GM12878 (cell line): ENCODE results near the gene CPSF4. TPM values are rescaled to one million over a fixed set of nuclear protein-coding genes. Genes with fewer than 3 reads are reported as not detected.

Experiments used
- ATAC-seq: fragments of 200-7000 bp; cut with Tn5 transposase; 3 replicates; pipeline ENCODE4 v1.9.1; 2020; ENCODE audit warnings: mild to moderate bottlenecking, moderate library complexity
- BruUV-seq: library from RNA; stranded (reverse); fragments of 400-500 nt; replicated peaks from 2 replicates; lab custom pipeline; 2021; lab: Mats Ljungman, UMichigan
- CTCF ChIA-PET: fragments of 300-600 bp; sonication (Branson Sonifier 250); formaldehyde crosslinking; extraction: SDS; loops from one replicate; lab custom pipeline; 2021; ENCODE audit warnings: inconsistent platforms; lab: Yijun Ruan, JAX
- POLR2A ChIA-PET: fragments of 350-600 bp; formaldehyde crosslinking; extraction: SDS; loops from one replicate; lab custom pipeline; 2021; ENCODE audit warnings: inconsistent platforms; lab: Charles Lee
- RAD21 ChIA-PET: fragments of 300-600 bp; sonication (Branson Sonifier 250); formaldehyde crosslinking; loops from one replicate; lab custom pipeline; 2023; ENCODE audit warnings: antibody characterized with exemption; ENCODE audit not compliant: unreplicated experiment; lab: Charles Lee
- SMC1A ChIA-PET: fragments of 300-600 bp; sonication (Branson Sonifier 250); formaldehyde crosslinking; loops from one replicate; lab custom pipeline; 2023; ENCODE audit not compliant: unreplicated experiment, uncharacterized antibody; lab: Charles Lee
- DNase-seq: peaks from one replicate; pipeline ENCODE4 v3.0.0-alpha.2; 2011; ENCODE audit warnings: low read depth, low spot score
- FAIRE-seq: peaks from 3 replicates; lab custom pipeline; 2011; peaks lifted over from hg19 to GRCh38; lab: Jason Lieb, UNC
- H2AFZ ChIP-seq: 2 replicates; pipeline ENCODE4 v1.6.0; 2011; ENCODE audit warnings: low read depth, low read length, control low read depth; ENCODE audit not compliant: control insufficient read depth
- H3K27ac ChIP-seq: 2 replicates; pipeline ENCODE4 v1.5.1; 2011; ENCODE audit warnings: control low read depth; ENCODE audit not compliant: control insufficient read depth, insufficient read depth
- H3K27me3 ChIP-seq, 2 experiments: replicated peaks in 1 of 2; 2 replicates each; pipeline versions ENCODE4 v1.6.0 to v1.6.1; 2011; ENCODE audit warnings: low read length in 1 of 2; ENCODE audit not compliant: control insufficient read depth in 2 of 2, insufficient read depth in 2 of 2
- H3K36me3 ChIP-seq, 2 experiments: 2 replicates each; pipeline ENCODE4 v1.5.1; 2011; ENCODE audit warnings: low read length in 1 of 2; ENCODE audit not compliant: control insufficient read depth in 2 of 2, insufficient read depth in 2 of 2
- H3K4me1 ChIP-seq: 2 replicates; pipeline ENCODE4 v1.6.1; 2011; ENCODE audit warnings: mild to moderate bottlenecking, low read length, moderate library complexity, mixed read lengths; ENCODE audit not compliant: control insufficient read depth, insufficient read depth
- H3K4me2 ChIP-seq: 2 replicates; pipeline ENCODE4 v1.6.0; 2011; ENCODE audit warnings: control low read depth; ENCODE audit not compliant: control insufficient read depth, insufficient read depth
- H3K4me3 ChIP-seq: fragments of 200-600 bp; sonication (generic); 2 replicates; pipeline ENCODE4 v1.5.1; 2016
- H3K79me2 ChIP-seq: 2 replicates; pipeline ENCODE4 v1.6.0; 2011; ENCODE audit warnings: low read length; ENCODE audit not compliant: control insufficient read depth, insufficient read depth
- H3K9ac ChIP-seq: 2 replicates; pipeline ENCODE4 v1.8.0; 2011; ENCODE audit warnings: low read length, control low read depth, mixed read lengths; ENCODE audit not compliant: control insufficient read depth, insufficient read depth
- H3K9me3 ChIP-seq: replicated peaks from 3 replicates; pipeline ENCODE4 v1.5.1; 2011; ENCODE audit warnings: mild to moderate bottlenecking, low read length; ENCODE audit not compliant: control insufficient read depth, insufficient read depth
- H4K20me1 ChIP-seq: 2 replicates; pipeline ENCODE4 v1.6.0; 2011; ENCODE audit not compliant: control insufficient read depth, insufficient read depth
- CBX3 ChIP-seq: fragments of 200-600 bp; sonication (generic); IDR thresholded peaks from 2 replicates; pipeline ENCODE4 v1.6.1; 2016; ENCODE audit warnings: low read depth, borderline replicate concordance
- CHD2 ChIP-seq: IDR thresholded peaks from 2 replicates; pipeline ENCODE4 v1.6.1; 2011; ENCODE audit warnings: low read depth, low read length, improper control_type of control experiment, borderline replicate concordance
- FOXM1 ChIP-seq: IDR thresholded peaks from 2 replicates; pipeline ENCODE4 v1.6.1; 2012; ENCODE audit warnings: low read depth, mild to moderate bottlenecking, inconsistent platforms, low read length, moderate library complexity
- GABPA ChIP-seq: IDR thresholded peaks from 2 replicates; pipeline ENCODE4 v1.6.1; 2014; ENCODE audit warnings: antibody characterized with exemption, low read depth, mild to moderate bottlenecking, inconsistent platforms
- LARP7 ChIP-seq: fragments of 450-650 bp; IDR thresholded peaks from 2 replicates; pipeline ENCODE4 v1.6.1; 2017; ENCODE audit warnings: mild to moderate bottlenecking
- NFIC ChIP-seq: IDR thresholded peaks from 2 replicates; pipeline ENCODE4 v1.6.1; 2012; ENCODE audit warnings: low read depth, mild to moderate bottlenecking, inconsistent platforms, low read length, moderate library complexity
- NRF1 ChIP-seq: conservative IDR thresholded peaks from 2 replicates; pipeline ENCODE4 v1.6.1; 2011; ENCODE audit warnings: mild to moderate bottlenecking, low read depth, low read length, improper control_type of control experiment
- PRDM15 ChIP-seq: fragments of 450-650 bp; formaldehyde crosslinking; IDR thresholded peaks from 2 replicates; pipeline ENCODE4 v1.4.0; 2020; ENCODE audit warnings: mild to moderate bottlenecking, moderate library complexity
- RAD21 ChIP-seq: IDR thresholded peaks from 2 replicates; pipeline ENCODE4 v1.6.1; 2011; ENCODE audit warnings: mild to moderate bottlenecking, low read depth, low read length, moderate library complexity; ENCODE audit not compliant: insufficient read depth
- RB1 ChIP-seq: fragments of 450-650 bp; formaldehyde crosslinking; IDR thresholded peaks from 2 replicates; pipeline ENCODE4 v1.6.1; 2017; ENCODE audit warnings: mild to moderate bottlenecking, borderline replicate concordance
- REST ChIP-seq: IDR thresholded peaks from 2 replicates; pipeline ENCODE4 v1.6.1; 2012; ENCODE audit warnings: mild to moderate bottlenecking, low read depth, low read length
- SPI1 ChIP-seq: IDR thresholded peaks from 2 replicates; pipeline ENCODE4 v1.6.1; 2011; ENCODE audit warnings: low read depth, mild to moderate bottlenecking, low read length, moderate library complexity, borderline replicate concordance; ENCODE audit not compliant: insufficient read depth
- ZZZ3 ChIP-seq: IDR thresholded peaks from 2 replicates; pipeline ENCODE4 v1.6.1; 2011; ENCODE audit warnings: low read depth; ENCODE audit not compliant: control insufficient read depth, insufficient read length
- WGBS: methylation state at CpG from one replicate; pipeline ENCODE4 v1.1.6; 2016; ENCODE audit warnings: low lambda C conversion rate; ENCODE audit not compliant: insufficient replicate concordance, insufficient coverage; ENCODE audit errors: missing lambda C conversion rate; 5-methylcytosine and 5-hydroxymethylcytosine counted together
- in situ Hi-C: fragments of 300-500 bp; cut with MboI; formaldehyde crosslinking; loops from 9 replicates; pipeline ENCODE4 v1.14.3; 2018; ENCODE audit warnings: mixed read lengths
- intact Hi-C: fragments of 100-400 bp; cut with micrococcal nuclease; formaldehyde crosslinking; loops from one replicate; pipeline ENCODE4 v1.14.2; 2022; ENCODE audit not compliant: unreplicated experiment
- polyA plus RNA-seq, 11 experiments: library from polyadenylated mRNA; depleted of rRNA in 4 of 11; unstranded in 6 of 11; stranded (reverse) in 5 of 11; fragments of >200 nt; fragmentation: Nextera tagmentation in 4 of 11; fragmentation: Illumina TruSeq in 1 of 11; extraction: Ambion mirVana in 4 of 11; extraction: Trizol in 1 of 11; gene quantifications; 1 replicate in 1 of 11; 2 replicates in 10 of 11; pipeline versions ENCODE4 v1.2.1 to v1.2.3, GENCODE V29; 2011 to 2016; ENCODE audit warnings: inconsistent platforms in 2 of 11, missing spikeins in 2 of 11, low read depth in 1 of 11
- total RNA-seq, 4 experiments: library from RNA; depleted of rRNA in 3 of 4; stranded (reverse); fragments of >200 nt in 3 of 4; fragmentation: Illumina TruSeq in 1 of 4; extraction: Trizol in 1 of 4; gene quantifications; 2 replicates each; pipeline versions ENCODE4 v1.2.1 to v1.2.3, GENCODE V29; 2013 to 2021

Gene CPSF4
- total and polyA plus RNA-seq, 10 of the 15 experiments (the other 5 are each of a cell fraction or from before 2014, with no cell fraction given) = 13.6 to 70.1 (median 45.0) TPM

DNA sequence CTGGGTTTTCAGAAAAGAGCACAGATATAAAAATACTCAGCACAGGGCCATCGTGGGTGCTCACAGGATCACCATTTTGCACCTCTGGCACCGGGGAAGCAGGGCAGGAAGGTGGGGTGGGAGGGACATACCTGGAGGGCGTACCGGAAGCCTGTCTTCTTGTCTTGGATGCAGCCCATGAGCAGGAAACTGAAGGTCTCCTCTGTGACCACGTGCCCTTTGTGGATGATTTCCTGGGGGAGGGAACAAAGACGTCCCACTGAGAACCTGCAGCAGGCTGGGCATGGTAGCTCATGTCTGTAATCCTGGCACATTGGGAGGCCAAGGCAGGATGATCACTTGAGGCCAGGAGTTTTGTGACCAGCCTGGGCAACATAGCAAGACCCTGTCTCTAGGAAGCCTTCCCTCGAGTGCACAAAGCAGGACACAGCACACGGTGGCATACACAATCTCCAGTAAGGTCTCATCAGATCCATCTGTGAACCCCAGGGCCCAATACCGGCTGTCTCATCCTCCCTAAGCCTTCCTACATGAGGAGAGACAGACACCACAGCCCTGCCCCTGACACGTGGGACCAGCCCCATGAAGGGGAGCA lies 9.7 kb upstream of the CPSF4 start:
- ATAC-seq (no peak), DNase-seq (no peak), FAIRE-seq (no peak)
- H3K9me3 ChIP-seq = no peaks in the 10 kb centered on the region
- ChIA-PET POLR2A (no interaction called here), SMC1A (no interaction called here), CTCF (no interaction called here), RAD21 (no interaction called here)
- no peaks in the 10 kb centered on the region for H4K20me1 ChIP-seq
- no peak overlapping the region for H2AFZ ChIP-seq
- no TSS peak for BruUV-seq
- H3K4me3 ChIP-seq = no peak overlapping the region
- no peaks in the 10 kb centered on the region for H3K79me2 ChIP-seq
- no peaks in the 10 kb centered on the region for H3K27me3 ChIP-seq
- no peak overlapping the region for H3K4me2 ChIP-seq
- in situ Hi-C loops = no loop called here
- no peak overlapping the region for H3K9ac ChIP-seq
- no peak overlapping the region for H3K27ac ChIP-seq
- 70% methylated on average over 10 of the region's 10 CpGs for WGBS
- peaks cover 7 to 16% of the 10 kb centered on the region in 2 experiments; a peak in 3 of 4 replicates for H3K36me3 ChIP-seq
- H3K4me1 ChIP-seq = no peaks in the 10 kb centered on the region
- intact Hi-C loops = no loop called here
- TF ChIP-seq LARP7 (no peak), RAD21 (no peak), RB1 (no peak), ZZZ3 (no peak), CBX3 (no peak), CHD2 (no peak), SPI1 (no peak), GABPA (no peak), NFIC (no peak), PRDM15 (CRISPR knock-in tag) (no peak), FOXM1 (no peak), NRF1 (no peak), REST (no peak)
